Activated CD8-positive, alpha-beta memory T cell treated with anti-CD3 and anti-CD28 coated beads, Interleukin-2, amount 10 ng/mL, durations not matched to agents 7 days and 5 days (primary cell): ENCODE data around the gene WHRN. TPM values are rescaled to one million over a fixed set of nuclear protein-coding genes. Genes with fewer than 3 reads are reported as not detected.

Source experiments
- total RNA-seq, 2 experiments: library from RNA; stranded (reverse); gene quantifications; one replicate each; pipeline ENCODE4 v1.2.3, GENCODE V29; 2021

The WHRN gene
- total RNA-seq, 2 experiments from 2014 or later, result 6.5 to 12.4 TPM

Other genes with a start within 250 kb of the WHRN start
- gene ORM1, start 182.4 kb downstream of the WHRN start, total RNA-seq, result not detected
- gene ORM2, start 175.6 kb downstream of the WHRN start, total RNA-seq, result not detected
- 100 to 1,000 TPM; 432 to 500 TPM for gene AKNA, start 117.5 kb downstream of the WHRN start, total RNA-seq
- gene ATP6V1G1, start 82.3 kb upstream of the WHRN start, total RNA-seq, result 10 to 100 TPM; 62.4 to 66.7 TPM
- gene TMEM268, start 105.8 kb upstream of the WHRN start, total RNA-seq, result 10 to 100 TPM; 19.7 to 21.5 TPM
- not detected for gene TEX53, start 152.3 kb upstream of the WHRN start, total RNA-seq
- 1 to 10 TPM in 1 of 2 experiments, under 1 TPM in 1; 0.73 to 1.6 TPM for gene TEX48, start 176.7 kb upstream of the WHRN start, total RNA-seq